K562 treated with DMSO at 1 percent for 48 hours (cell line): ENCODE results near the gene TBC1D2. TPM values are rescaled to one million over a fixed set of nuclear protein-coding genes. Genes with fewer than 3 reads are reported as not detected.

Source experiments
- total RNA-seq: library from RNA; unstranded; fragments of 300-600 nt; gene quantifications from 2 replicates; pipeline ENCODE4 v1.2.3, GENCODE V29; 2022; ENCODE audit warnings: low replicate concordance; ENCODE audit errors: extremely low read depth

Gene TBC1D2
- total RNA-seq = not detected in 2 replicates

GRCh38 chr9:98255578-98256296, at the start of gene TBC1D2:
Gene TBC1D2, minus strand, starts transcription at chr9:98255649. Its CDS starts 108 bp downstream, at chr9:98255541.

GRCh38 chr9:98192503-98193335, 62.7 kb downstream of the TBC1D2 start, which contains the start of gene CORO2A:
Gene CORO2A, minus strand, starts transcription at chr9:98192637. Its CDS starts 34,977 bp downstream, at chr9:98157660.

Other genes with a start within 250 kb of the TBC1D2 start
- 405 TPM in 1 of 2 replicates, not detected in the other for gene NANS, start 198.9 kb downstream of the TBC1D2 start, total RNA-seq
- not detected in 2 replicates for gene TRIM14, start 136.4 kb downstream of the TBC1D2 start, total RNA-seq
- not detected in 2 replicates for gene CORO2A, start 63.0 kb downstream of the TBC1D2 start, total RNA-seq